Left ventricle myocardium inferior (tissue), 1 donor: Measurements from ENCODE around the gene ST3GAL5. TPM values are rescaled to one million over a fixed set of nuclear protein-coding genes. Genes with fewer than 3 reads are reported as not detected.
A peak's percentile ranks its signal among the peaks of the same experiment; 100 is the strongest.

ENCODE experiments used
- DNase-seq: peaks from one replicate; pipeline ENCODE4 v3.0.0-alpha.2; 2020
- H3K27ac ChIP-seq: fragments of 200-600 bp; replicated peaks from 2 replicates; pipeline ENCODE4 v1.8.0; 2021
- H3K27me3 ChIP-seq: fragments of 200-600 bp; 2 replicates; pipeline ENCODE4 v1.8.0; 2021; ENCODE audit warnings: low read depth
- H3K36me3 ChIP-seq: fragments of 200-600 bp; 2 replicates; pipeline ENCODE4 v1.8.0; 2021
- H3K4me1 ChIP-seq: fragments of 200-600 bp; 2 replicates; pipeline ENCODE4 v1.8.0; 2021
- H3K4me3 ChIP-seq: fragments of 200-600 bp; 2 replicates; pipeline ENCODE4 v1.8.0; 2021; ENCODE audit warnings: mild to moderate bottlenecking, moderate library complexity
- H3K9me3 ChIP-seq: fragments of 200-600 bp; replicated peaks from 2 replicates; pipeline ENCODE4 v1.8.0; 2021
- CTCF ChIP-seq: fragments of 200-600 bp; IDR thresholded peaks from 2 replicates; pipeline ENCODE4 v1.8.0; 2021; ENCODE audit warnings: antibody characterized with exemption, mild to moderate bottlenecking, borderline replicate concordance
- intact Hi-C: fragments of 100-400 bp; cut with micrococcal nuclease; formaldehyde crosslinking; loops from one replicate; pipeline ENCODE4 v1.11.0; 2022
- total RNA-seq: library from RNA; stranded (reverse); fragmentation: NEBNext Ultra II Directional; extraction: Animal tissue kit (Norgen Biotek cat#: 25700); gene quantifications from one replicate; pipeline ENCODE4 v1.2.1, GENCODE V29; 2021
- donor health status: DM: no; HTN: yes; CAD: no; lungs with severe emphysema.

The ST3GAL5 gene
- total RNA-seq, 1 donor from 2014 or later: 4.2 TPM

GRCh38 chr2:85929096-85930050, 40.6 kb upstream of the ST3GAL5 start:
- no peak for DNase-seq
- Histone ChIP-seq H3K9me3 (no peaks in the 10 kb centered on the region), H3K4me1 (peaks cover 26% of the 10 kb centered on the region), H3K36me3 (no peaks in the 10 kb centered on the region), H3K4me3 (no peak overlapping the region), H3K27me3 (peaks cover 16% of the 10 kb centered on the region), H3K27ac (no peak overlapping the region)
- intact Hi-C loops: no loop called here
- no peak for TF ChIP-seq CTCF

- intact Hi-C loops: no loop called here
- DNase-seq: no peak
Measured at GRCh38 chr2:85926931-85927661, 38.3 kb upstream of the ST3GAL5 start.

GRCh38 chr2:85926526-85926925, 37.7 kb upstream of the ST3GAL5 start:
- Histone ChIP-seq H3K27me3 (peaks cover 16% of the 10 kb centered on the region), H3K9me3 (no peaks in the 10 kb centered on the region), H3K4me1 (peaks cover 32% of the 10 kb centered on the region), H3K36me3 (no peaks in the 10 kb centered on the region), H3K4me3 (no peak overlapping the region), H3K27ac (no peak overlapping the region)
- intact Hi-C loops: no loop called here
- no peak for TF ChIP-seq CTCF
- DNase-seq: no peak

More at GRCh38 chr2:85926931-85927661, 38.3 kb upstream of the ST3GAL5 start:
- H3K9me3 ChIP-seq: no peaks in the 10 kb centered on the region
- TF ChIP-seq CTCF: no peak
- peaks cover 16% of the 10 kb centered on the region for H3K27me3 ChIP-seq
- H3K4me3 ChIP-seq: no peak overlapping the region
- peaks cover 26% of the 10 kb centered on the region for H3K4me1 ChIP-seq
- no peaks in the 10 kb centered on the region for H3K36me3 ChIP-seq
- no peak overlapping the region for H3K27ac ChIP-seq

- no peak for TF ChIP-seq CTCF
- no peaks in the 10 kb centered on the region for H3K9me3 ChIP-seq
- peak overlapping the region; percentile 90 for H3K27ac ChIP-seq
- peaks cover 39% of the 10 kb centered on the region for H3K4me1 ChIP-seq
- no peak for DNase-seq
- H3K27me3 ChIP-seq: peaks cover 16% of the 10 kb centered on the region
- intact Hi-C loops: no loop called here
- H3K36me3 ChIP-seq: no peaks in the 10 kb centered on the region
- no peak overlapping the region for H3K4me3 ChIP-seq
Measured at GRCh38 chr2:85925216-85925671, 36.5 kb upstream of the ST3GAL5 start.

- Histone ChIP-seq H3K27ac (peak overlapping the region; percentile 90), H3K36me3 (no peaks in the 10 kb centered on the region), H3K9me3 (no peaks in the 10 kb centered on the region), H3K4me1 (peaks cover 39% of the 10 kb centered on the region), H3K27me3 (peaks cover 16% of the 10 kb centered on the region), H3K4me3 (no peak overlapping the region)
- TF ChIP-seq CTCF: no peak
- intact Hi-C loops: no loop called here
- DNase-seq: peak; percentile 59
Measured at GRCh38 chr2:85924522-85924921, 35.7 kb upstream of the ST3GAL5 start.
